Measurements from ENCODE around the gene SHISA6.

DNA sequence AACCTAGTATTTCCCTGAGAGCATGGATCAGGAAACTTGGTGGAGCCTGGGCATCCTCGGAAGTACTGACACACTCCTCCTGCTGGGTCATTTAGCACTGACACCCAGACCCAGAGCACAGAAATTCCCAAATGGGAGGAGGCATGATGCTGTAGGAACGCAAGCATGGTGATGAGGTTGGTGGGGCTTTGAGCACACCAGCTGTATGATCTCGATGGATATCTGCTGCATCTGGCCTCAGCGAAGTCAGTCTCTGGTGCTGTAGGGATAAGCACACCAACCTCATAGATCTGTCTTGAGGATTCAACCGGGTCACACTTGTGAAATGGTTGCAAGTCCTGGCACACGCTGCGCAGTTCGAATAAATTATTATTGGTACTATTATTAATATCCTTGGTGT lies 52.5 kb downstream of the SHISA6 start:
- TF ChIP-seq, protein P1, sequence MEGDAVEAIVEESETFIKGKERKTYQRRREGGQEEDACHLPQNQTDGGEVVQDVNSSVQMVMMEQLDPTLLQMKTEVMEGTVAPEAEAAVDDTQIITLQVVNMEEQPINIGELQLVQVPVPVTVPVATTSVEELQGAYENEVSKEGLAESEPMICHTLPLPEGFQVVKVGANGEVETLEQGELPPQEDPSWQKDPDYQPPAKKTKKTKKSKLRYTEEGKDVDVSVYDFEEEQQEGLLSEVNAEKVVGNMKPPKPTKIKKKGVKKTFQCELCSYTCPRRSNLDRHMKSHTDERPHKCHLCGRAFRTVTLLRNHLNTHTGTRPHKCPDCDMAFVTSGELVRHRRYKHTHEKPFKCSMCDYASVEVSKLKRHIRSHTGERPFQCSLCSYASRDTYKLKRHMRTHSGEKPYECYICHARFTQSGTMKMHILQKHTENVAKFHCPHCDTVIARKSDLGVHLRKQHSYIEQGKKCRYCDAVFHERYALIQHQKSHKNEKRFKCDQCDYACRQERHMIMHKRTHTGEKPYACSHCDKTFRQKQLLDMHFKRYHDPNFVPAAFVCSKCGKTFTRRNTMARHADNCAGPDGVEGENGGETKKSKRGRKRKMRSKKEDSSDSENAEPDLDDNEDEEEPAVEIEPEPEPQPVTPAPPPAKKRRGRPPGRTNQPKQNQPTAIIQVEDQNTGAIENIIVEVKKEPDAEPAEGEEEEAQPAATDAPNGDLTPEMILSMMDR (IDR thresholded peaks at IDR 0.05) = no peak
- TF ChIP-seq POLR2A (IDR thresholded peaks at IDR 0.05) = no peak

Data from heart left ventricle (tissue), 13 donors.